HG02623 (cell line): ENCODE data around the gene VAT1L.

ENCODE experiments used
- ATAC-seq: cut with Tn5 transposase; IDR thresholded peaks from one replicate; pipeline ENCODE4 v1.9.1; 2021; ENCODE audit warnings: moderate library complexity; ENCODE audit not compliant: unreplicated experiment

The VAT1L gene

DNA sequence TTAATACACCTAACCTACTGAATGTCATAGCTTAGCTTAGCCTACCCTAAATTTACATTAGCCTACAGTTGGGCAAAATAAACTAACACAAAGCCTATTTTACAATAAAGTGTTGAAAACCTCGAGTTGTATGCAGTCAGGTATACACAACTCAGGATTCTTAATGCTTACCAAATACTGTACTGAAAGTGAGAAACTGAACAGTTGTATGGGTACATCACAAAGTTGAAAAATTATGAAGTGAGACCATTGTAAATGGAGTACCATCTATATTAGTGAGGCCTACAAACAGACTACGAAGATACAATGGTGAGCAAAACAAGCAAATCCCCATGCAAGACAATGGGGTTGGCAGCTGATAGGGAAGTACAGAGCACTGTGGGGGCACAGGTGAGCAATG, 79.7 kb downstream of the VAT1L start:
- ATAC-seq = peak; percentile 23

DNA sequence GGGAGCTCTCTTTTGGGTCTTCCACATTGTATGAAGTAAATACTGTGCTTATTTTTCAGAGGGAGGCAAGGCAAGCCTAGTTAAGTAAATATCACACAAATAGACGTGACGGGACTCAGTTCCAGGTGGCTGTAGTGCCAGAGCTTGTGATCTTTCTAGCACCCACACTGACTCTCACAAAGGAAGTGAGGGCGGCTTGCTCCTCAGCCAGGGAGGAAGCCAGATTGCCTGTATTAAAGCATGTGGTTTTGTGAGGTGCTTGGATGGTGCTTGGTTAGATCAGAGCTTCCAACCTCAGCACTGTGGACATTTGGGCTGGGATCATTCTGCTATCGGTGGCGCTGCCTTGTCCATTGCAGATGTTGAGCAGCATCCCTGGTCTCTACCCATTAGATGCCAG, 80.1 kb downstream of the VAT1L start:
- peak; percentile 89 for ATAC-seq

DNA sequence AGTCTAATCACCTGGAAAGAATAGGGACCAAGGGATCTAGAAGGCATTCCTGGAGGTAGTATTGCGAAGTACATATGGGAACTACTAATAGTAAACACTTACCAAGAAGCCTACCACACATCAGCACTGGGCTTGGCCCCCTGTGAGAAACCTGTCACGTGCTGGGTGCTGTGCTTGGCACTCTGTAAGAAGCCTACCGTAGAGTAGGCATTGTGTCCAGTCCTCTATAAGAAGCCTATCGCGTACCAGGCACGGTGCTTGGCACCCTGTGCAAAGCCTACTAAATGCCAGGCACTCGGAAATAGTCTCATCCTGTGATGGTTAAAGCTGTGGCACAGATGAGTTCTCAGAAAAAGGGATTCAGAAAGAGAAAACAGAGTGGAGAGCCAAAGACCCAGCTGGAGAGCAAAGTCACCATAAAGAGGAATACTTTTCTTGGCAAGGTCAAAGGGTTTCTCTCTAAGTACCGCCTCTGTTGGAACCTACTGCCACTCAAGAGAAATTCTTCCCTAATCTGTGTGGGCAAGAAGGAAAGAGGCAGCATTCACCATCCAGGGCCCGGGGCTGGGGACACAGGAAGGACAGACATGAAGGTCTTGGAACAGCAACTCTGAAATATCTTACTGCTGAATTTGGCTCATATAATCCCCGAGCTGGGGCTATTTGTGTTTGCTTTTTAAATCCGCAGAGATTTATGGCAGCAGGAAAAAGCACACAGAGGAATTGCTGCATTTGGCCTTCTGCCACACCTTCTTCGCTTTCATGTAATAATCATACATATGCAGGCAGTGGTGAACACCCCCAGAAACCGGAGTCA, 81.8 kb downstream of the VAT1L start:
- no peak for ATAC-seq

DNA sequence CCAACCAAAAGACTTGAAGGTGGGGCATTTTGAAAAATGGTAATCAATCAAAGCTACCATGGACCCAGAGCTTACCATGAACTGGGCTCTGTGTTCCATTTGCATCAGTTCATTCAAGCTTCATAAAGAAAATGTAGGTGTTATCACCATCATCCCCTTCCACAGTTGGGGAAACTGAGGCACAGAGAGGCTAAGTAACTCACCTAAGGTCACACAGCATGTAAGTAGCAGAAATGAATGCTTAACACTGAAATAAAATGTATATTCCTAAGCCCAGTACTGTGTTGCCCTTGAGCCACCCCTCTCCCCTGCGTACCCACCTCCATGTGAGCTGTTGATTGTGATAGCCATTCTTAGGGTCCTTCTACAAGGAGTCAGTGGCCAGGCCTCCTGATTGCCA, 83.6 kb downstream of the VAT1L start:
- ATAC-seq = no peak

DNA sequence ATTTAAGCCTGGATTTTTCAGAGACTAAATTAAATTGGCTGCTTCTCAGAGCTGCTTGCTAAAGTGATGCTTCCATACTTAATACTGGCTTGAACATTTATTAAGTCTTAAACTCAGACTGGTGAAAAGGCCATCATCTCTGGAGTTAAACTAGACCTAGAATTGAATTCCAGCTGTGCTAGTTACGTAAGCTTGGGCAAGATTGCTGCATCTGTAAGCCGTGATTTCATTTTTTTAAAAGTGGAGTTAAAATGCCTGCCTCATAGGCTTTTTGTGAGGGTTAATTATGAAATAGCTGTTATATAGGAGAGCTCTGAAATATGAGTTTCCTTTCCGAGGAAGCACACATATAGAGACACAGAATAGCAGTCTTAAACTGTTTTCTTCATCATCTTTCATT, 84.7 kb downstream of the VAT1L start:
- no peak for ATAC-seq

DNA sequence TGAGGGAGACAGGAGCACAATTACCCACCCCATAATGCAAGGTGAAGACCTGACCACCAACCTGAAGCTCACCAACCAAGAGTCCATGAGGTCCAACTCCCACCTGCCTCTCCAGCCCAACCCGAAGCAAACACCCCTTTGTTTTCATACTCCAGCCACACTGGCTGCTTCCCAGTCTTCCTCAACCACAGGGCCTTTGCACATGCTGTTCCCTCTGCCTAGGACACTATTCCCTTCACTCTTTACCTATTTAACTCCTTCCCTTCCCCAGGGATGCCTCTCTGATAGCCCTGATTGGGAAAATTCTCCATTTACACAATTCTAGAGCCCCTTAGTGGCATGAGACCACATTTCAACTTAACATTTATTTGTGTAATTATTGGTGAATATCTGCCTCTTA, 86.0 kb downstream of the VAT1L start:
- no peak for ATAC-seq

DNA sequence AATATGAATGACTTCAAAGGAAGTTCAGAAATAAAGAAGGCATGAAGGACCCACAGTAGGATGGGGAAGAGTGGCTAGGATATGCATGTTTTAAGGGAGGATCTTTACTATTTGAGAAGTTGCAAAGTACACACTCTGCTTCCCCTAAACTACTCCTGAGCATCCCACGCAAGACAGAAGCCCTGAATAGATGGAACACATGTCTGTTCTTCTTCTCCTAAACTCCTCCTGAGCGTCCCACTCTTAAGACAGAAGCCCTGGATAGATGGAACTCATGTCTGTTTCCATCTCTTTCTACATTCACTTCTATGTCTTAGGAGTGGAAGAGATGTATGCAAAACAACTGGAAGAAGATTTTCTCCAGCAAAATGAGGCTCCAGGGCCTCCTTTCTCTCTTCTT, 88.4 kb downstream of the VAT1L start:
- ATAC-seq = no peak

DNA sequence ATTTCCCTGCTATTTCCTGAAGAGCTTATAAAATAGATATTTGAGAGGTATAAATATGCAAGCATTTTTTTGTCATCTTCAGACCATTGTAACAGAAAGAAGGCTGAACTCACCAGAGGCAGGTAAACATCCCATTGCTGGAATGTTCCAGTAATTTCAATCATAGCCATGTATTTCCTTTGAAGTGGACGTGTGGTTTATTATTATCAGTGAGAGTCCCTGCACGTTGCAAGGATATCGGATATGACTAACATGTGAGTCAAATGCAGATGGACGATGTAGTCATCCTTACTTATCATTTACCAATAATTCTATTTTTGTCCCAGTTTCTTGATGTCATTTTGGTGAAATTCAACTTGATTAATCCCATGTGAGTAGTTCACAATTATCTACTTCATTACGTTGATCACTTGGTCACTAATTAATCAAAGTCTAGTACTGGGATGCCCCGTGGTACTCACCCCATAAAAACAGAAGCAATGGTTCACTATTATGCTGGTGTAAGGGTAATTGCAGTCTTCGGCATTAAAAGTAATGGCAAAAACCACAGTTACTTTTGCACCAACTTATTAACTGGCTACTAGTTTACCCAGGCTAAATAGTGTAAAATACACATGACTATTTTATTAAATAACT, 89.5 kb downstream of the VAT1L start:
- no peak for ATAC-seq

DNA sequence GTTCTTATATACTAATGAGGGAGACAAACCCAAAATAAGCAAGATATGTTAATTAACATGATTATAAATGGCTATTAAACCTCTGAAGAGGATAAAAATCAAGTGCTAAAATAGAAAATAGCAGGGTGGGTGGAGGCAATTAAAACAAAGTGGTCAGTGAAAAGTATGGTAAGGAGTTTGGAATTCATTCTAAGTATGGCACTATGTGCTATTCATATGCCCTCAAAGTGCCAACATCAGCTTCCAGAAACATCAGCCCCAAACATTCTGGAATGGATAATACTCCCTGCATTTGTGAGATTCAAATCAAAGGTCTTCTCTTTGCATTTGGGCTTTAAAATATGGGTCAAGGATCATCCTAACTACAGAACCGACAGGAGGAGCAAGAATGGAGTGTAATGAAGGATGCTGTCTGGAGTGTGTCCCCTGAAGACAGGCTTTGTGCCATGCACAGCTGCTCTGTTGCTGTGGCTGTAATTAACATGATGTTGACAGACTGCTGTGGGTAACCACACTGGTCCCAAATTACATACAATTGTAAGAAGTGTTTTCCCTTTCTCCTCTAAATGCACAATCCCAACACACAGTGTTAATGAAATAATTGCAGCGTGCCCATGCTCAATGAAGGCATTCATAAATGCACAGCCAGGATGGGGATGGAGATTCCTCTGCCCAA, 93.1 kb downstream of the VAT1L start:
- ATAC-seq = no peak

DNA sequence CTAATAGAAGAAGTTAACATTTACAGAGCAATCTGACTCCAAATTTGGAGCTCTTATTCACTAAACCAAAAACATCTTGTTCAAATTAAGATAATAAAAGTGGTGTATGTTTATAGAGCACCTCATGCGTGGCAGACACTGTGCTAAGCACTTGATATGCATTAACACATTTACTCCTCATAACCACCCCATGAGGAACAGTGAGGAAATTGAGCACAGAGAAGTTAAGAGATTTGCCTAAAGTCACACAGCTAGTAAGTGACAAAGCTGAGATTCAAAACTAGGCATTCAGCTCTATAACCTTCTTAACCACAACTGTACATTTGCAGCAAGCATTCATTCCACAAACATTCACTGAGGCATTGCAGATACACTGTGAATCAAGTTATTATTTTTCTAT, 94.0 kb downstream of the VAT1L start:
- ATAC-seq = no peak

DNA sequence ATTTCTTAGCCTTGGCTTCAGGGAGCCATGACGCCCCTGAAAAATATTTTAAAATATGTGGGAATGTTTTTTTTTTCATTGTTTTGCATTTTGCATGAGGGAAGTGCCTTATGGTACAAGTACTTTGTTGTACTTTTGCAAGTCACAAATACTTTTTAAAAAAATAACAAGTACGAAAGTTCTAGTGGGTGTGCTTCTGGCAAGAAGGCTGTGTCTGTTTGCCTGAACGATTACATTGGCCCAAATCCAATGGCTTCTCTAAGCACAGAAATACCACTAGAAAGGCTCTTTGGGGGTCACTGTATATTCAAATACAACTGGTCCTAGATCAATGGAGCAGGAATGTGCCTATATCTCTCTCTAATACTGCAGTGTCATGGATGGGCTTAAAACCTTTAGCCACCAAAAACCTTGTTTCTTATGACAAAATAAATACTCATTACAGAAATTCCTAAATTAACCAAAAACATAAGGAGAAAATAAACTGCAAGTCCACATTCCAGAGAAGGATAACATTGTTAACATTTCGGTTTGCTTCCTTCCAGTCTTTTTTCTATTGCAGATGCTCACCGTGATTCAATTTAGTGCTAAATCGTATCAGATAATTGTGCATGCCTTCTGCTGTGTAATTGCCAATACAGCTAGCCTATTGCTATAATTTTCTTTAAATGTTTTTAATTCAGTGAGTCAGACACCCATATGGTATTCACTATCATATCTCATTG, 97.4 kb downstream of the VAT1L start:
- ATAC-seq = no peak

DNA sequence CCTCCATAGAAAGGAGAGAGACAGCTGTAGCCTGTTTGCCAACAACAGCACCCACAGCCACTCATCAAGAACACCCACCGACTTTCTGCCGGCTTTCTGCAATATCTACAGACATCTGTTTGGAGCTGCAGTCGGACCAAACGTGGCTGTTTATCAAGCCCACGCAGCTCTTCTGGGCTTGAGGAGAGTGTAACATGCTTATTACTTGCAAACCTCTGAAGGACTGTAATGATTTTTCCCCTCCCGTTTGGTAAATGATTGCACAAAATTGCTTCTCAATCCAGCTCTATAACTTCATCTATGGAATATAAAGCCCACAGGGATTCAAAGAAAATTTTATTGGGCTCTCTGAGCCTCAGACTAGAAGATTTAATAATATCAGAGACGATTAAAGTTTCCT, 100.5 kb downstream of the VAT1L start:
- ATAC-seq = no peak

DNA sequence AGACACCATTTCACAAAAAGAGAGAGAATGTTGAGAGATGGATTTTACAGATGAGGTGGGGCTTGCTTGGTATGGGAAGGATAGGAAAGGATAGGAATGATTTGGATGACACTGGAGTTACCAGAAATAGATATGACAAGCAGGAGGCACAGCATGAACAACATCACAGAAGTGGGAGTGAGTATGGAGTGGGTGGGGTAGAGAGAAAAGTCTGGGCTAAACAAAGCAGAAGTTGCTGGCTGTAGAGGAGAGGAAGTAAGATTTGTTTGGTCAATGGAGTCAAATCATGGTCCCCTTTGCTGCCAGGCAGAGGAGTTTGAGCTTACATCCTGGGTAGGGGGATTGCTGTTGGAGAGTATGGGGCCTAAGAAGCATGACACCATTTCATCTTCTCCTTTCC, 101.7 kb downstream of the VAT1L start:
- no peak for ATAC-seq

DNA sequence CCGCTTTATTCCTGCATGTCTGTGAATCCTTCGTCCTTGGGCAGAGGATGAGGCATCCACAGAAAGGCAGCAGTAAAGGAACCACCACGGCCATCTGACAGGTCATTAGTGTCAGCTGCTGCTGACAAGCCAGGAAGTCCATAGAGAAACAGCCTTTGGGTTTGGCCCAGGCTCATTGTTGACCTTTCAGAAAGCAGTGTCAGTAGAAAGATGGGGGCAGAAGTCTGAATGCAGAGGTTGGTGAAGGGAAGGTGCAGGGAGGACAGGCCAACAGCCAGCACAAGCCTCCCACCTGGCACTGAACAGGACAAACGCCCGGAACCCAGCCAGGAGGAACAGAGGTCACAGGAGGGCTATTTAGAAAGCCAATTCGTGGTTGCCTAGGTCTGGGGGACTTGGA, 105.8 kb downstream of the VAT1L start:
- no peak for ATAC-seq

DNA sequence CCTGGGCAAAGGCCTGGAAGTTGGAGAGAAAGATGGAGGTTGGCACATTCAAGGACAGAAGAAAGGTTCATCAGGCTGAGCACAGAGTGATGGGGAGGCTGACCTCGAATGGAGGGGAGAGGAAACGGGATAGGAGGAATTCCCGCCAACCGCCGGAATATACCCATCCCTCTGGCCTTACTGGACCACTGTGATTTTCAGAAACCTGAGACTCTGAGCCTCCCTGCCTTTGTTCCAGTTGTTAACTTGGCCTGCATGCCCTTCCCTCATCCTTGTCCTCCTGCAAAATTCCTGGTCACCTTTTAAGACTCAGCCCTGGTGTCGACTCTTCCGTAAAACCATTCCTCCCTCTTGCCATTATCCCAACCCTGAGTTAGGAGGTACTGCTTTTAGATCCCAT, 107.6 kb downstream of the VAT1L start:
- no peak for ATAC-seq

DNA sequence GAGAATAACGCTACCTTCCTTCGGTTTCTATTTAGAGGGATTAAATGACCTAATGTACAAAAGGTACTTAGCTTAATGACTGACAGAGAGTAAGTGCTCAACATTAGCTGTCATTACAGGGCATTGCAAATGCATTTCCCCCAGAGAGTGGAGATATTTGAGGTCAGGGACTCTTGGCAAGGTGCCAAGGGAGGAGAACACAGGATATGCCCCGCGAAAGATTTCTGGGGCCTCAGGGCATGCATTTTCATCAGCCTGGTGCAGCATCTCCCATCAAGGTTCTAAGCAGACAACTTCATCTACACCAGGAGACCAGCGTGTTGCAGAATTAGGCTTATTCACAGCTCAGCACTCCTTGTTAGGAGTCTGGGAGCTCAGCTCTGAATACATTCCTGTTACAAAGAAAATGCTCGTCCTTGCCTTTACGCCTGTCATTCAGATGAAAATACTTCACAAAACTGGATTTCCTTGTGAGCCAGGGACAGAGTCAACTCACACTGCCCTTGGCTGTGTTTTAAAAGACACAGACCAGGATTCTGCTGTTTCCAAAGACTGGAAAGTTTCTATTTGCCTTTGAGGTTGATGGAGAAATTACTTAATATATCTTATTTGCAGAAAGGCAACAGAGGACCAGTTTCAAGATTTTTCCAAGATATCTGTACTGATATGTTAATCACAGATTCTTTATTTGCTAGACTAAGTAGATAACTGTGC, 108.2 kb downstream of the VAT1L start:
- ATAC-seq = no peak

DNA sequence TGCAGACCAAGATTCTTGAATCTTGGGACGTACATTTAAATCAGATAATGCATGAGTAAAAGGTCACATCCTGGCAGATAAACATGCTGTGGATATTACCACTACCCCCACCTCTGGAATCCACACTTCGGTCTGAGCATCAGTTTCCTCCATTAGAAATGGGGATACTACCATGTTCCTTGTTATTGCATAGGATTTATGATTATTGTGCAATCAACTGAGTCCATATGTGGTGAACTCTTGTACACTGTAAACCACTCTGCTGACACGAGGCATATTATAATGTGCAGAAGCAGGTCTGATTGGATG, 108.7 kb downstream of the VAT1L start:
- no peak for ATAC-seq

DNA sequence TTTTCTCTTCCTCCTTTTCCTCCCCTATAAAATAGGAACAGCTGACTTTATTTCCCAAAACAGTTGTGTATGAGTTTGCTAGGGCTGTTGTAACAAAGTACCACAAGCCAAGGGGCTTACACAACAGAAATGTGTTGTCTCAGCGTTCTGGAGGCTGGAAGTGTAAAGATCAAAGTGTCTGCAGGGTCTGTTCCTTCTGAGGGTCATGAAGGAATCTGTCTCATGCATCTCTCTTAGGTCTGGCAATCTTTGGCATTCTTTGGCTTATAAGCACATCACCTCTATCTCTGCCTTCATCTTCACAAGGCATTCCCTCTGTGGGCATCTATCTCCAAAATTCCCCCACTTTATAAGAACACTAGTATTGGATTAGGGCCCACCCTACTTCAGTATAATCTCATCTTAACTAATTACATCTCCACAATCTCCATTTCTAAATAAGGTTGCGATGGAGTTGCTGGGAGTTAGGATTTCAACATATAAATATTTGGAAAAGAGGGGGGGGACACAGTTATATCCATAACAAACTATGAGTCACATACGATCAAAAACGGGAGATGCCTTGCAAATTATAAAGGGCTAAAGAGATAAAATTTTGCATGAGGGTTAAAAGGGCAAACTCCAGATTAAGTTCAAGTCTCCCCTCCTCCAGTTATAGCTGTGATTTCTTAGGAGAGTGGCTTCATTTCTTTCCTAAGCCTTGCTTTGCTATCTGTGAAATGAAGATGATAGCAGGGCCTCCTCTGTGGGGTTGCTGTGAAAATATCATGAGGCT, 109.7 kb downstream of the VAT1L start:
- no peak for ATAC-seq

DNA sequence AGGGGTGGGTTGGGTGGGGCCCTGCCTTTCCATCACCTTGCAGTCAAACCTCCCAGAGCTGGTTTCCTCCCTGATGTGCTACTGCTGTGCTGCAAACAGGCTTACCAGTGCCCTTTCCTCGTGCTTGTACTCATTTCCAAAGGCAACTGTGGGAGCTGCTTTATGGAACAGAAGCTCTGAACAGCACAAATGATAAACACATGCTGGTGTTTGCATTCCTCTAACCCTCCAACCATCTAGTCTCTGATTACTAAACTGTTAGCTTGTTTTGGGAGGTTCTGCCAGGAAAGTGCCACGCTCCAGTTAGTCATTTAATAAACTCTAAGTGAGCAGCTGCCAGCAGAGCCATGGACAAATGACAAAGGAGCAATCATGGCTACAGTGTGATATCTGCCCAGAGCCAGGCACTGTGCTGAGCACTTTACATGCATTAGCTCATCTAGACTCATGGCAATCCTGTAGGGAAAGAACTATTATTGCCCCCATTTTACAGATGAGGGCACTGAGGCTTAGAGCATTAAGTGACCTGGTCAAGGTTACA, 110.4 kb downstream of the VAT1L start:
- ATAC-seq = no peak

DNA sequence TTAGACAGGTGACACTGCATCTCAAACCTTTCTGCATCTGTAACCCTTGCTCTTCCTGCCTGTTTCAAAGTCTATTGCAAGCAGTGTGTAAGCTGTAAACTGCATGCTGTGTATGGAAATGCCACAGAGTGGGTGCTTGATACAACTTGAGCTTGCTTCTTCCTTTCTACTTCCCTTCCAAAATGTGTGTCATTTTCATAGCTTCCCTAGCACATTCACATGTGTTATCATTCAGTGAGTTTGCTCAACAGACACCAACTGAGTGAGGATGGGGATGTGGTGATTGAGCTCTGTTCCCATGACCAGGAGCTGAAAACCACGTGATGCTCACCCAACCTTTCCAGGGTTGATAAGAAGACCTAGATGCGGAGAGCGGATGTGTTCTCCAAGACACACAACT, 111.1 kb downstream of the VAT1L start:
- no peak for ATAC-seq
